PFSK-1 (cell line): ENCODE results near the gene IL34.

Experiments
- FOXP2 ChIP-seq: optimal IDR thresholded peaks from 2 replicates; pipeline ENCODE3; 2011; ENCODE audit warnings: borderline replicate concordance, control low read depth, inconsistent platforms; ENCODE audit not compliant: insufficient read depth; ENCODE audit errors: extremely low read length, extremely low read depth
- POLR2AphosphoS5 ChIP-seq: IDR thresholded peaks from 2 replicates; pipeline ENCODE4 v1.6.1; 2012; ENCODE audit warnings: low read depth, mild to moderate bottlenecking, control low read depth, low read length, moderate library complexity
- TAF1 ChIP-seq: IDR thresholded peaks from 2 replicates; pipeline ENCODE4 v1.6.1; 2012; ENCODE audit warnings: low read length, control low read depth, borderline replicate concordance; ENCODE audit not compliant: insufficient read depth
- TF ChIP-seq, protein P1 (sequence below), 2 experiments: IDR thresholded peaks; 2 replicates each; pipeline versions ENCODE4 v1.6.1 to v1.8.0; 2011 to 2012; ENCODE audit warnings: low read depth in 2 of 2, low read length in 2 of 2, control low read depth in 1 of 2, inconsistent platforms in 1 of 2, mild to moderate bottlenecking in 1 of 2, moderate library complexity in 1 of 2; ENCODE audit not compliant: insufficient read depth in 1 of 2

DNA sequence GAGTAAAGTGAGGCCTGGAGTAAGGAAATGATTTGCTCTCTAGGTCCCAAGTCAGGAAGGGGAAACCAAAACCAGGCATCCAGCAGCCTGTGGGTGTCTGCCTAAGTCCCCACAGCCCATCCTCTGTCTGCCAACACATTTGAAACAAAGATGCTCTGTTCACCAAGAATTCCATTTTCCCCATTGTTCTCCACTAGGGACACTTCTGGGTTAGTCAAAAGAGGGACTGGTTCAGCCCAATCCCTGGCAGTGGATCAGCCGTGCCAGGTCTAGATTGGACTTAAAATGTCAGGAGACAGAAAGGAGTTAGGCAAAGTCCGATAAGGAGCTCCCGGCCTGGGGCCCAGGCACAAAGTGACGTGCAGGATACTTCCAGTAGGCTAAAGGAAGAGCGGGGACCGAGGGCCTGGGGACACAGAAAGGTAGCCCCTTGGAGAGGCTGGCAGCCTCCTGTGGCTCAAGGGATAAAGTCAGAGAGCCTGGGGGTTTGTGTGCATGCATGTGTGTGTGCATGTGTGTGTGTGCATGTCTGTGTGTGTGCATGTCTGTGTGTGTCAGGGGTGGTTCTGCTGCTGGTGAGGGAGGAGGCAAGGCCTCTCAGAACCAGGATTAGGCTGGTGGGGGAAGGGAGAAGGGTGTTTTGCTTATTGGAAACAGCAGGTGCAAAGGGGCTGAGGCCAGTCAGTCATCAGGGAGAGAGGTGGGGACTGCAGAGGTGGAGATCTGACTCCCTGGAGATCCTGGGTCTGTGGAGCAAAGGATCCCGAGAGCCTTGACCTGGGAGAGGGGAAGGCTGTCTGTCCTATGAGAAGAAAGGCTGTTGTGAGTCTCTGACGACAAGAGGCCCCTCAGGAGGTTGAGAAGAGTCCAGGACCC lies 41.7 kb upstream of the IL34 start:
- no peak for TF ChIP-seq POLR2AphosphoS5
- TF ChIP-seq, protein P1, sequence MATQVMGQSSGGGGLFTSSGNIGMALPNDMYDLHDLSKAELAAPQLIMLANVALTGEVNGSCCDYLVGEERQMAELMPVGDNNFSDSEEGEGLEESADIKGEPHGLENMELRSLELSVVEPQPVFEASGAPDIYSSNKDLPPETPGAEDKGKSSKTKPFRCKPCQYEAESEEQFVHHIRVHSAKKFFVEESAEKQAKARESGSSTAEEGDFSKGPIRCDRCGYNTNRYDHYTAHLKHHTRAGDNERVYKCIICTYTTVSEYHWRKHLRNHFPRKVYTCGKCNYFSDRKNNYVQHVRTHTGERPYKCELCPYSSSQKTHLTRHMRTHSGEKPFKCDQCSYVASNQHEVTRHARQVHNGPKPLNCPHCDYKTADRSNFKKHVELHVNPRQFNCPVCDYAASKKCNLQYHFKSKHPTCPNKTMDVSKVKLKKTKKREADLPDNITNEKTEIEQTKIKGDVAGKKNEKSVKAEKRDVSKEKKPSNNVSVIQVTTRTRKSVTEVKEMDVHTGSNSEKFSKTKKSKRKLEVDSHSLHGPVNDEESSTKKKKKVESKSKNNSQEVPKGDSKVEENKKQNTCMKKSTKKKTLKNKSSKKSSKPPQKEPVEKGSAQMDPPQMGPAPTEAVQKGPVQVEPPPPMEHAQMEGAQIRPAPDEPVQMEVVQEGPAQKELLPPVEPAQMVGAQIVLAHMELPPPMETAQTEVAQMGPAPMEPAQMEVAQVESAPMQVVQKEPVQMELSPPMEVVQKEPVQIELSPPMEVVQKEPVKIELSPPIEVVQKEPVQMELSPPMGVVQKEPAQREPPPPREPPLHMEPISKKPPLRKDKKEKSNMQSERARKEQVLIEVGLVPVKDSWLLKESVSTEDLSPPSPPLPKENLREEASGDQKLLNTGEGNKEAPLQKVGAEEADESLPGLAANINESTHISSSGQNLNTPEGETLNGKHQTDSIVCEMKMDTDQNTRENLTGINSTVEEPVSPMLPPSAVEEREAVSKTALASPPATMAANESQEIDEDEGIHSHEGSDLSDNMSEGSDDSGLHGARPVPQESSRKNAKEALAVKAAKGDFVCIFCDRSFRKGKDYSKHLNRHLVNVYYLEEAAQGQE (IDR thresholded peaks at IDR 0.05; ENCODE audit: insufficient read depth in 1 of 2, low read depth in 2 of 2, low read length in 2 of 2), result no peak
- no peak for TF ChIP-seq TAF1
- TF ChIP-seq FOXP2, result no peak
